Measurements from ENCODE around the gene RBM22.

- TF ChIP-seq ZNF384 (IDR thresholded peaks at IDR 0.05; ENCODE audit: borderline replicate concordance, low read depth, low read length) (no peak), CBX3 (IDR thresholded peaks at IDR 0.05; ENCODE audit: borderline replicate concordance, low read depth) (no peak), RELA (IDR thresholded peaks at IDR 0.05; ENCODE audit: borderline replicate concordance, partially characterized antibody) (no peak), RFX5 (IDR thresholded peaks at IDR 0.05; ENCODE audit: low read depth, low read length) (no peak), POLR2A (IDR thresholded peaks at IDR 0.05; ENCODE audit: low read depth, low read length) (no peak), SPI1 (IDR thresholded peaks at IDR 0.05; ENCODE audit: borderline replicate concordance, insufficient read depth, low read depth, low read length) (no peak), ATF7 (IDR thresholded peaks at IDR 0.05; ENCODE audit: low read depth) (no peak), EZH2 (IDR thresholded peaks at IDR 0.05; ENCODE audit: borderline replicate concordance, control insufficient read depth, low read depth, low read length) (no peak), CTCF (IDR thresholded peaks at IDR 0.05 in 2 of 3, conservative IDR thresholded peaks at IDR 0.05 in 1 of 3; ENCODE audit: control insufficient read depth in 2 of 3, extremely low read depth in 1 of 3, insufficient read depth in 1 of 3, low read depth in 3 of 3, low read length in 3 of 3) (no peak), CREB1 (IDR thresholded peaks at IDR 0.05; ENCODE audit: low read depth) (no peak), SMC3 (IDR thresholded peaks at IDR 0.05; ENCODE audit: borderline replicate concordance, low read length) (no peak), TAF1 (IDR thresholded peaks at IDR 0.05; ENCODE audit: borderline replicate concordance, low read depth, low read length) (no peak), CBX5 (IDR thresholded peaks at IDR 0.05; ENCODE audit: low read depth) (no peak)
Measured at GRCh38 chr5:150647275-150648251, 53.3 kb downstream of the RBM22 start.
